HG02623 (cell line): ENCODE data around the gene PCDHGA7.
"Not testable (repeated sequence)": the region's sequence is repeated elsewhere in the genome, so short reads cannot be mapped to it uniquely, and the experiment has no call there.

Experiments used
- ATAC-seq: cut with Tn5 transposase; IDR thresholded peaks from one replicate; pipeline ENCODE4 v1.9.1; 2021; ENCODE audit warnings: moderate library complexity; ENCODE audit not compliant: unreplicated experiment

Gene PCDHGA7

DNA sequence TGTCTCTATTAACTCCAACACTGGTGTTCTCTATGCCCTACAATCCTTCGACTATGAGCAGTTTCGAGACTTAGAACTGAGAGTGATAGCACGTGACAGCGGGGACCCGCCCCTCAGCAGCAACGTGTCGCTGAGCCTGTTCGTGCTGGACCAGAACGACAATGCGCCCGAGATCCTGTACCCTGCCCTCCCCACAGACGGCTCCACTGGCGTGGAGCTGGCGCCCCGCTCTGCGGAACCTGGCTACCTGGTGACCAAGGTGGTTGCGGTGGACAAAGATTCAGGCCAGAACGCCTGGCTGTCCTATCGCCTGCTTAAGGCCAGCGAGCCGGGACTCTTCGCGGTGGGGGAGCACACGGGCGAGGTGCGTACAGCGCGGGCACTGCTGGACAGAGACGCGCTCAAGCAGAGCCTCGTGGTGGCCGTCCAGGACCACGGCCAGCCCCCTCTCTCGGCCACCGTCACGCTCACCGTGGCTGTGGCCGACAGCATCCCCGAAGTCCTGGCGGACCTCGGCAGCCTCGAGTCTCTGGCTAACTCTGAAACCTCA is 40.3 kb downstream of the PCDHGA7 start:
- ATAC-seq: no peak

DNA sequence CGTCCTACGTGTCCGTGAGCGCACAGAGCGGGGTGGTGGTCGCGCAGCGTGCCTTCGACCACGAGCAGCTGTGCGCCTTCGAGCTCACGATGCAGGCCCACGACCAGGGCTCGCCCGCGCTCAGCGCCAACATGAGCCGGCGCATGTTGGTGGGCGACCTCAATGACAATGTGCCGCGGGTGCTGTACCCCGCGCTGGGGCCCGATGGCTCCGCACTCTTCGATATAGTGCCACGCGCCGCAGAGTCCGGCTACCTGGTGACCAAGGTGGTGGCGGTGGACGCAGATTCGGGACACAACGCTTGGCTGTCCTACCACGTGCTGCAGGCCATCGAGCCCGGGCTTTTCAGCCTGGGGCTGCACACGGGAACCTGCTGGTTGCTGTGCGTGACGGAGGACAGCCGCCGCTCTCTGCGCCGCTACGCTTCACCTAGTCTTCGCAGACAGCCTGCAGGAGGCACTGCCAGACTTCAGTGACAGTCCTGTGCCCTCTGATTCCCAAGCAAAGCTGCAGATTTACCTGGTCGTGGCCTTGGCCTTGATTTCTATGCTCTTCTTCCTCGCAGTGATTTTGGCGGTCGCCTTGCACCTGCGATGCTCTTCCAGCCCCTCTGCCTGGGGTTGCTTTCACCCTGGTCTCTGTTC is 45.4 kb downstream of the PCDHGA7 start:
- no peak for ATAC-seq

DNA sequence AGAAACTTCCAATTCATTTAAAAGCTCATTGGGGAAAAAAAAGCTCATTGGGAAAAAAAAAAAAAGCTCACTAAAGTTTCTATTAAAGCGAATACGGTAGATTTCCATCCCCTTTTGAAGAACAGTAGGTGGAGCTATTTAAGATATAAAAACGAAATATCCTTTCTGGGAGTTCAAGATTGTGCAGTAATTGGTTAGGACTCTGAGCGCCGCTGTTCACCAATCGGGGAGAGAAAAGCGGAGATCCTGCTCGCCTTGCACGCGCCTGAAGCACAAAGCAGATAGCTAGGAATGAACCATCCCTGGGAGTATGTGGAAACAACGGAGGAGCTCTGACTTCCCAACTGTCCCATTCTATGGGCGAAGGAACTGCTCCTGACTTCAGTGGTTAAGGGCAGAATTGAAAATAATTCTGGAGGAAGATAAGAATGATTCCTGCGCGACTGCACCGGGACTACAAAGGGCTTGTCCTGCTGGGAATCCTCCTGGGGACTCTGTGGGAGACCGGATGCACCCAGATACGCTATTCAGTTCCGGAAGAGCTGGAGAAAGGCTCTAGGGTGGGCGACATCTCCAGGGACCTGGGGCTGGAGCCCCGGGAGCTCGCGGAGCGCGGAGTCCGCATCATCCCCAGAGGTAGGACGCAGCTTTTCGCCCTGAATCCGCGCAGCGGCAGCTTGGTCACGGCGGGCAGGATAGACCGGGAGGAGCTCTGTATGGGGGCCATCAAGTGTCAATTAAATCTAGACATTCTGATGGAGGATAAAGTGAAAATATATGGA is 48.0 kb downstream of the PCDHGA7 start, which contains the start of gene PCDHGA12:
PCDHGA12 (plus strand) TSS at position 176 of the 782 bp plus-strand sequence; CDS start at position 429, 253 bp downstream.
- peak; percentile 76 for ATAC-seq

DNA sequence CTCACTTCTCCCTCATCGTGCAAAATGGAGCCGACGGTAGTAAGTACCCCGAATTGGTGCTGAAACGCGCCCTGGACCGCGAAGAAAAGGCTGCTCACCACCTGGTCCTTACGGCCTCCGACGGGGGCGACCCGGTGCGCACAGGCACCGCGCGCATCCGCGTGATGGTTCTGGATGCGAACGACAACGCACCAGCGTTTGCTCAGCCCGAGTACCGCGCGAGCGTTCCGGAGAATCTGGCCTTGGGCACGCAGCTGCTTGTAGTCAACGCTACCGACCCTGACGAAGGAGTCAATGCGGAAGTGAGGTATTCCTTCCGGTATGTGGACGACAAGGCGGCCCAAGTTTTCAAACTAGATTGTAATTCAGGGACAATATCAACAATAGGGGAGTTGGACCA is 48.7 kb downstream of the PCDHGA7 start:
- peak; percentile 43 for ATAC-seq

DNA sequence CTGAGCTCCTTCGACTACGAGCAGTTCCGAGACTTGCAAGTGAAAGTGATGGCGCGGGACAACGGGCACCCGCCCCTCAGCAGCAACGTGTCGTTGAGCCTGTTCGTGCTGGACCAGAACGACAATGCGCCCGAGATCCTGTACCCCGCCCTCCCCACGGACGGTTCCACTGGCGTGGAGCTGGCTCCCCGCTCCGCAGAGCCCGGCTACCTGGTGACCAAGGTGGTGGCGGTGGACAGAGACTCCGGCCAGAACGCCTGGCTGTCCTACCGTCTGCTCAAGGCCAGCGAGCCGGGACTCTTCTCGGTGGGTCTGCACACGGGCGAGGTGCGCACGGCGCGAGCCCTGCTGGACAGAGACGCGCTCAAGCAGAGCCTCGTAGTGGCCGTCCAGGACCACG is 49.8 kb downstream of the PCDHGA7 start:
- ATAC-seq: not testable (repeated sequence)

DNA sequence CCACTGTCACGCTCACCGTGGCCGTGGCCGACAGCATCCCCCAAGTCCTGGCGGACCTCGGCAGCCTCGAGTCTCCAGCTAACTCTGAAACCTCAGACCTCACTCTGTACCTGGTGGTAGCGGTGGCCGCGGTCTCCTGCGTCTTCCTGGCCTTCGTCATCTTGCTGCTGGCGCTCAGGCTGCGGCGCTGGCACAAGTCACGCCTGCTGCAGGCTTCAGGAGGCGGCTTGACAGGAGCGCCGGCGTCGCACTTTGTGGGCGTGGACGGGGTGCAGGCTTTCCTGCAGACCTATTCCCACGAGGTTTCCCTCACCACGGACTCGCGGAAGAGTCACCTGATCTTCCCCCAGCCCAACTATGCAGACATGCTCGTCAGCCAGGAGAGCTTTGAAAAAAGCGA is 50.2 kb downstream of the PCDHGA7 start:
- ATAC-seq: not testable (repeated sequence)

DNA sequence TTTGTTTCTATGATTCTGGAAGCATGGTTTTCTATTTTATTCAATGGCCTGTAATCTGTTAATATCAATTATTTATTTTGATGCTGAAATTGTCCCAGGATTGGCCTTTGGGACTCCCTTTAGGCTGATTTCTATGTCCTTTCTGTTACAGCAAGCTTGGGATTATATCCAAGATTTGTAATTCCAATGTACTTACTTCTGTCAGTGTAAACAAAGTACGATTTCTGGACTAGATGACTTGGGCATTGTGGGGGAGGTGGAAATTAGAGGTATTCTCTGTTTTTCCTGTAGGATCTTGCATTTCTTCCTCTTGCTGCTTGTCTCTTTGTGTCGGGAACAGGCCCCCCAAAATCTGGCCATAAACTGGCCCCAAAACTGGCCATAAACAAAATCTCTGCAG is 51.5 kb downstream of the PCDHGA7 start:
- ATAC-seq: no peak
